KMS-11 (cell line): ENCODE measurements around the gene PKP2.

ENCODE experiments used
- H2AFZ ChIP-seq: fragments of 200-600 bp; sonication (generic); 2 replicates; pipeline ENCODE4 v1.6.1; 2016; ENCODE audit warnings: antibody characterized with exemption, mixed run types, low read depth
- H3K27ac ChIP-seq: fragments of 200-600 bp; sonication (generic); 2 replicates; pipeline ENCODE4 v1.6.1; 2016; ENCODE audit warnings: mild to moderate bottlenecking, mixed run types
- H3K27me3 ChIP-seq: fragments of 200-600 bp; sonication (generic); 2 replicates; pipeline ENCODE4 v1.6.1; 2017; ENCODE audit warnings: mild to moderate bottlenecking, low read depth, mixed run types, moderate library complexity; ENCODE audit not compliant: insufficient read depth
- H3K36me3 ChIP-seq: fragments of 200-600 bp; sonication (generic); 2 replicates; pipeline ENCODE4 v1.6.1; 2017; ENCODE audit warnings: mild to moderate bottlenecking, mixed run types; ENCODE audit not compliant: insufficient read depth
- H3K4me1 ChIP-seq: fragments of 200-600 bp; sonication (generic); 2 replicates; pipeline ENCODE4 v1.6.1; 2016; ENCODE audit warnings: mild to moderate bottlenecking, low read depth, mixed run types; ENCODE audit not compliant: poor library complexity, severe bottlenecking
- H3K4me2 ChIP-seq: fragments of 200-600 bp; sonication (generic); 2 replicates; pipeline ENCODE4 v1.7.0; 2016; ENCODE audit warnings: mild to moderate bottlenecking, mixed run types
- H3K4me3 ChIP-seq: fragments of 200-600 bp; sonication (generic); IDR thresholded peaks from 2 replicates; pipeline ENCODE4 v1.6.1; 2017; ENCODE audit warnings: low read depth, low read length, mixed read lengths; ENCODE audit not compliant: insufficient read depth
- H3K79me2 ChIP-seq: fragments of 200-600 bp; sonication (generic); 2 replicates; pipeline ENCODE4 v1.6.1; 2016; ENCODE audit warnings: low read depth, mixed run types; ENCODE audit not compliant: insufficient read depth
- H3K9ac ChIP-seq: fragments of 200-600 bp; sonication (generic); 2 replicates; pipeline ENCODE4 v1.6.1; 2016; ENCODE audit warnings: mild to moderate bottlenecking, mixed run types
- H4K20me1 ChIP-seq: fragments of 200-600 bp; sonication (generic); 2 replicates; pipeline ENCODE4 v1.6.1; 2016; ENCODE audit warnings: mild to moderate bottlenecking, mixed run types; ENCODE audit not compliant: insufficient read depth
- CTCF ChIP-seq: fragments of 200-600 bp; sonication (generic); conservative IDR thresholded peaks from 2 replicates; pipeline ENCODE4 v1.6.1; 2017; ENCODE audit warnings: low read depth, mild to moderate bottlenecking, antibody characterized with exemption, low read length, moderate library complexity, mixed read lengths

PKP2 gene

GRCh38 chr12:32777691-32778175 lies 118.8 kb downstream of the PKP2 start:
- Histone ChIP-seq H3K27ac (no peak overlapping the region), H3K79me2 (no peaks in the 10 kb centered on the region)
- TF ChIP-seq CTCF = no peak

DNA sequence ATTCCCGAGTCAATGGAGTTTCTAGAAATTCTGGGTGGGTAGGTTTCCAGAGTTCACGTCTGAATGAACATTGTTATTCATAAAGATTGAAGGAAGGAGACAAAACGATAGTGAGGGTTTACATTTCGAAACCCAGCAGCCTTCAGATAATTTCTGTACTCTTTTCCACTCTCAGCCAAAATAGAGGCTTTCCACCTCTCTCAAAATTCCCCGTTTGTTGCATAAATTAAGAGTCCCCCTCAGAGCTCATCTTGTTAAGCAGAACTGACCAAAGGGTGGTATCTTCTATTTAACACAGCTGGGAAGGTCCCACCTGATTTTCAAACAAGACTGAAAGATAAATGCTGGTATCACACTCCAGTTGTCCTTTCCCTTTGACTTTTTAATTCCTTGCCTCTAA lies 119.4 kb downstream of the PKP2 start:
- no peak for TF ChIP-seq CTCF
- no peaks in the 10 kb centered on the region for H3K4me1 ChIP-seq
- no peaks in the 10 kb centered on the region for H3K79me2 ChIP-seq
- H3K4me3 ChIP-seq = no peak overlapping the region
- H4K20me1 ChIP-seq = no peaks in the 10 kb centered on the region
- no peaks in the 10 kb centered on the region for H3K36me3 ChIP-seq
- no peak overlapping the region for H3K27ac ChIP-seq
- H3K27me3 ChIP-seq = no peaks in the 10 kb centered on the region
- no peak overlapping the region for H3K9ac ChIP-seq
- H3K4me2 ChIP-seq = no peak overlapping the region
- no peak overlapping the region for H2AFZ ChIP-seq

More at GRCh38 chr12:32777691-32778175, 118.8 kb downstream of the PKP2 start:
- Histone ChIP-seq H3K4me1 (no peaks in the 10 kb centered on the region), H2AFZ (no peak overlapping the region), H3K4me3 (no peak overlapping the region), H3K36me3 (no peaks in the 10 kb centered on the region), H4K20me1 (no peaks in the 10 kb centered on the region), H3K4me2 (no peak overlapping the region), H3K27me3 (no peaks in the 10 kb centered on the region), H3K9ac (no peak overlapping the region)

GRCh38 chr12:32776258-32776657 lies 120.3 kb downstream of the PKP2 start:
- H3K36me3 ChIP-seq = no peaks in the 10 kb centered on the region

GRCh38 chr12:32773691-32774090 lies 122.9 kb downstream of the PKP2 start:
- H3K27ac ChIP-seq = no peak overlapping the region
- H3K4me1 ChIP-seq = no peaks in the 10 kb centered on the region

More at GRCh38 chr12:32776258-32776657, 120.3 kb downstream of the PKP2 start:
- no peak overlapping the region for H3K9ac ChIP-seq
- H3K4me2 ChIP-seq = no peak overlapping the region
- no peaks in the 10 kb centered on the region for H4K20me1 ChIP-seq
- no peak overlapping the region for H3K4me3 ChIP-seq
- no peak for TF ChIP-seq CTCF
- no peak overlapping the region for H2AFZ ChIP-seq
- no peak overlapping the region for H3K27ac ChIP-seq
- H3K27me3 ChIP-seq = no peaks in the 10 kb centered on the region
- no peaks in the 10 kb centered on the region for H3K79me2 ChIP-seq
- H3K4me1 ChIP-seq = no peaks in the 10 kb centered on the region

More at GRCh38 chr12:32773691-32774090, 122.9 kb downstream of the PKP2 start:
- no peak overlapping the region for H3K4me3 ChIP-seq
- TF ChIP-seq CTCF = no peak
- H3K36me3 ChIP-seq = no peaks in the 10 kb centered on the region
- H3K9ac ChIP-seq = no peak overlapping the region
- no peaks in the 10 kb centered on the region for H3K27me3 ChIP-seq
- no peaks in the 10 kb centered on the region for H4K20me1 ChIP-seq
- no peak overlapping the region for H3K4me2 ChIP-seq
- no peak overlapping the region for H2AFZ ChIP-seq
- H3K79me2 ChIP-seq = no peaks in the 10 kb centered on the region
